Omental fat pad (tissue), 4 donors: ENCODE data around the gene VANGL1. TPM values are rescaled to one million over a fixed set of nuclear protein-coding genes. Genes with fewer than 3 reads are reported as not detected.

Source experiments
- ATAC-seq: fragments of 150-250 bp; one replicate; pipeline ENCODE4 v1.9.1; 2016; ENCODE audit warnings: mild to moderate bottlenecking, moderate library complexity; ENCODE audit not compliant: low FRiP score
- DNase-seq: peaks from one replicate; pipeline ENCODE4 v3.0.0-alpha.2; 2019; ENCODE audit warnings: low spot score
- CTCF ChIP-seq, 3 donors: fragments of 450-650 bp; IDR thresholded peaks; one replicate each; pipeline ENCODE4 v1.5.1; 2016 to 2017; ENCODE audit warnings: antibody characterized with exemption in 3 of 3, mild to moderate bottlenecking in 3 of 3, moderate library complexity in 2 of 3
- total RNA-seq, 4 donors: library from RNA; depleted of rRNA; stranded (reverse); fragments of >200 nt; gene quantifications; one replicate each; pipeline ENCODE4 v1.1.0, GENCODE V29; 2016

Gene VANGL1
- total RNA-seq, 4 donors from 2014 or later, result 4.9 to 9.6 (median 6.5) TPM

DNA sequence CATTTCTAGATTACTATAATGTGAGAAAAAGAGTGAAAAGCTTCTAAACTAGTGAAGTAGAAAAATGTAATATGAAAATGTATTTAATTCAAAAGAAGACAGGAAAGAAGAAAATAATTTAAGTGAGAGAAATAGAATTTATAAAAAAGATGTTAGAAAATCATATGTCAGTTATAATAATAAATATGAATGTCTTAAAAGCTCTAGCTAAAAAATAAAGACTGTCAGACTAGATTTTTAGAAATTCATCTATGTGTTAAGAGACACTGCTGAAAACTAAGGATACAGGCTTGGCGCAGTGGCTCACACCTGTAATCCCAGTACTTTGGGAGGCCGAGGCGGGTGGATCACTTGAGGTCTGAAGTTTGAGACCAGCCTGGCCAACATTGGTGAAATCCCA lies 37.3 kb upstream of the VANGL1 start:
- no peak for ATAC-seq
- DNase-seq, result no peak
- TF ChIP-seq CTCF (IDR thresholded peaks at IDR 0.05), result no peak

DNA sequence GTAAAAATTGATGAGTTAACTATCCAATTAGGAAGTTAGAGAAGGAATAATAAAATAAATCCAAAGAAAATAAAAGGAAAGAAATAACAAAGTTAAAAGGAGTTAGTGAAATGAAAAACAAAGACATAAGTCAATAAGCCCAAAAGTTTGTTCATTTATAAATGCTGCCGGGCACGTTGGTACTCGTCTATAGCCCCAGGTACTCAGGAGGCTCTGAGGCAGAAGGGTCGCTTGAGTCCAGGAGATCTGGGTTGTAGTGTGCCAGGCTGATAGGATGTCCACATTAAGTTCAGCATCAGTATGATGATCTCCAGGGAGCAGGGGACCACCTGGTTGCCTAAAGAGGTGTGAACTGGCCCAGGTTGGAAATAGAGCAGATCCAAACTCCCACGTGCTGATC lies 35.5 kb upstream of the VANGL1 start:
- ATAC-seq (no peak), DNase-seq (no peak)
- TF ChIP-seq CTCF (IDR thresholded peaks at IDR 0.05), result no peak

DNA sequence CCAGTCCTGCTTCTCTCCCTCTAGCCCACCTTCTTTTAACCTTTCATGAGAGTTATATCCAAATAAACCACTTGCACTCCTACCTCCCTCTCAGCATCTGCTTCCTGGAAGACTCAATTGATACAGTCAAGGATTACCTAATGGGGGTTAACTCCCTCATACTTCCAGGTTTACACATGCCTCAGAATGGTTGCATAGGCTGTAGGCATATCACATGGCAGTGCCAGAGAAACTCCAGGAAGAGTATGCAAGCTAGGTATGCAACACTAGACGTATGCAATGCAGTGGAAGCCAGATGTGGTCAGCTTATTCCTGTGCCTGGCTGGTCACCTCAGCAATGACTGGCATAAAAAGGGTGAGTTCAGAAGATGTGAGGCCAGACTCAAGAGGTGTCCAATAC lies 32.7 kb upstream of the VANGL1 start:
- no peak for TF ChIP-seq CTCF (IDR thresholded peaks at IDR 0.05)
- DNase-seq (no peak), ATAC-seq (no peak)

GRCh38 chr1:115613767-115614166 lies 28.0 kb upstream of the VANGL1 start:
- DNase-seq (no peak), ATAC-seq (no peak)
- no peak for TF ChIP-seq CTCF (IDR thresholded peaks at IDR 0.05)

GRCh38 chr1:115620453-115620852 lies 21.3 kb upstream of the VANGL1 start:
- TF ChIP-seq CTCF (IDR thresholded peaks at IDR 0.05), result no peak
- DNase-seq (no peak), ATAC-seq (no peak)

DNA sequence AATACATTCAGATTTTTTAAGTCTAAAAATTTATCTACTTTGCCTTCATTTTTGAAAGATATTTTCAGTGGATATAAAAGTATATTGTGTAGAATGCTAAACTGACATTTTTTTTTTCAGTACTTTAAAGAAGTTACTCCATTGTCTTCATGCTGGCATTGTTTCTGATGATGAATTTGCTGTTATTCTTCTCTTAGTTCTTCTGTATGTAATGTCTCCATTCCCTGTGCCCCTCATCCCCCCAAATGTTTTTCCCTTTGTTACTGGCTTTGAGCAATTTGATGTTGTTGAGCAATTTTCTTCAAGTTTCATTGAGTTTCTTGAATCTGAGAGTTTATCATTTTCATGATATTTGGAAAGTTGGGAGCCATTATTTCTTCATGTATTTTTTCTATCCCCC lies 20.8 kb upstream of the VANGL1 start:
- no peak for DNase-seq
- no peak for ATAC-seq
- TF ChIP-seq CTCF (IDR thresholded peaks at IDR 0.05), result no peak

DNA sequence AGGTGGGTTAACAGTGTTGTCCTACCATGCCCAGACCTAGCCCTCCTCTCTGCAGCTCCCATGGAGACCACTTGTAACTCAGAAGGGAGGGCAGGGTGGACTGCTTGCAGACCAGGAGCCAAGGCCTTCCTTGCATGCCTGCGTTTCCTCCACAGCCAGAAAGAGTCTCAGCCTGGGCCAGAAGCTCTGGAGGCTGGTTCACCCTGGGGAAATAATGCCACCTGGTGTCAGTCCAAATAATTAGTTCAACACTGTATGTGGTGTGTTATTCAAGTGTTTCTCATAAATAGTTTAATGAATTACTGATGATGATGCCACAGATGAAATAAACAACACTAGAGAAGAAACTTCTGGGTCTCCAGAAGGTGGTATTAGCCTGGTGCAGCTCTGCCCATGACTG lies 16.9 kb upstream of the VANGL1 start:
- DNase-seq (no peak), ATAC-seq (no peak)
- no peak for TF ChIP-seq CTCF (IDR thresholded peaks at IDR 0.05)
